Occipital lobe (tissue), 2 donors: ENCODE data around the gene MTMR4. TPM values are rescaled to one million over a fixed set of nuclear protein-coding genes. Genes with fewer than 3 reads are reported as not detected.

Source experiments
- DNase-seq: peaks from one replicate; lab custom pipeline; 2025; lab: John Stamatoyannopoulos, UW
- total RNA-seq: library from RNA; depleted of rRNA; stranded (reverse); fragments of >200 nt; gene quantifications from one replicate; pipeline ENCODE4 v1.2.3, GENCODE V29; 2014

The MTMR4 gene
- total RNA-seq, result 119 TPM

DNA sequence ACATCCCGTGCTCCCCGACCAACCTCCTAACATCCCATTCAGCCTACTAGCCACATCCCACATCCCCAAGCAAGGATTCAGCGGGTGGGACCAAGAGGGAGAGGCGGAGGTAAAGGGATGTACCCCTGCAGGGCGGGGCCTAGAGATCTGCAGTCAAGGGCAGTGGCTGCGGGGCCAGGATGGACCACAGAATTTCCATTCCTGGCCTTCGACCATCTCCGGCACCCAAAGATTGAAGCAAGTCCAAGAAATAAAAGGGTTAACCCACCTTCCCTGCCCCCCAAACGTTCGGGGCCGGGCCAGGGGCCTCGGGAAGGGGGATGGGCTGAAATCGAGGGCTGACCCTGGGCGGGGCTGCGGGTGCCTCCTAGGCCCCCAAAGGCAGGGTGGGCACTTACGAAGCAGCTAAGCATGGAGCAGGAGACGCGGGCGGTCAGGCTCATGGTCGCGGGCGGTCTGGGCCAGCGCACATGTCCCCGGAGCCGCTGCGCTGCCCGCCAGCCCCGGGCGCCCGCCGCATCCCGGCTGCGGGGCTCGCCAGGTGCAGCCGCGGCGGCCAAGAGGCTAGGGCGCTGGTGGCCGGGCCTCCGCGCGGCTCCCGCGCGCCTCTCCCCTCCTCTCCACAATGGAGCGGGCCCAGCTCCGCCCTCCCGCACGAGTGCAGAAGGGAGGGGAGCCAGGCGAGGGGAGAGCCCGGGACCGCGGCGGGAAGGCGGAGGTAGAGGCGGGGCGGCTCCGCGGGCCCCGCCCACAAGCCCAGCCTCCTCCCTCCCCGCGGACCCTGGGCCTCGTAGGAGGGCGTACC is at the start of gene MTMR4:
Gene MTMR4, minus strand, starts transcription at position 674 of the 805 bp plus-strand sequence. Its CDS starts 231 bp downstream, at position 443.
- DNase-seq, result peak; percentile 70

DNA sequence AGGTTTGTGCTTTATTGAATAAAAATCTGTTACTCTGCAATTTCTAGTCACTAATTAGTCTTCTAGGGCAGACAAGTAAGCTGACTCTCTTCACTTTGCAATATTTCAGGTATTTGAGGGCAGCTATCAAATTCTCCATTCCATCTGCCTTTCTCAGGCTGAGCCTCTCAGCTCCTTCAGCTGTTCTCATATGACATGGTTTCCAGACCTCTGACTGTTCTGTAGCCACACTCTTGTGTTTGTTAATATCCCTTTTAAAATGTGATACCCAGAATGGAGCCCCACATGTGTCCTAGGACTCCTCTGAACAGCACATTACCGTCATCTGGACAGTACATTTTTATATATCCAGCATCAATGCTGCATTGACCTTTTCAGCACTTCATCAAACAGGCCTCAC is 46.1 kb upstream of the MTMR4 start:
- DNase-seq, result no peak

DNA sequence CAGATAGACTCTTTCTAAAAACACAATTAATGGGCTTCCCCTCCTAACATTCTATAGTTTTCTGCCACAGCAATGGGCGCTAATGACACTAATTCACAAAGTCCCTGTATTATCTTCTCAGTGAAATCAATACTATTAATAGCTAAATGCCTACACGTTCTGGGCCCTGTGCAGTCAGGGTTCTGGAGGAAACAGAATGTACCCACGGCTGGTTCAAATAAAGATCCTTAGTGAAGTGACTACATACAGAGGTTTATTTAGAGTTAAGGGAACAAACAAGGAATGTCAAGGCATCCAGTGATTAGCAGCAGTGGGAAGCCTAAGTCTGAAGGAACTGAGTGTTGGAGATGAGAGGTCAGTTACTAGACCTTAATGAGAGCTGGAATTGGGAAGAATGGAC is 43.5 kb upstream of the MTMR4 start:
- DNase-seq, result no peak

DNA sequence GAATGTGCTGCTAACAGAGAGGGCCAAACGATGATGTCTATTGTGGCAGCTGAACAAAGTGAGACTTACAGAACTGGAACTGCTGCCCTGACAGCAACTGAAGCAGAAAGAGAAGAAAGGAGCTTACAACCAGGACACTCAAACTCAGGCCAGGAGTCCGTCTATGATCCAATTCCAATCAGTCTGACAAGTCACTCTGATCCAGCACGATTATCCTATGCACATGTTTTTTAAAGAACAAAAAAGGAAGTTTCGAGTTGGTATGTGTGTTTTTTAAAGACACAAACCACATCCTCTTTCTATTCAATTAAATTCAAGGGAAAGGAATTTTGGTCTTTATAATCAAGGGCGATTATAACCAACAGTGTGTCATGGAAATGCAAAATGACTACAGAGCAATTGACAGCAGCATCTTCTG is 42.4 kb upstream of the MTMR4 start:
- DNase-seq, result no peak

DNA sequence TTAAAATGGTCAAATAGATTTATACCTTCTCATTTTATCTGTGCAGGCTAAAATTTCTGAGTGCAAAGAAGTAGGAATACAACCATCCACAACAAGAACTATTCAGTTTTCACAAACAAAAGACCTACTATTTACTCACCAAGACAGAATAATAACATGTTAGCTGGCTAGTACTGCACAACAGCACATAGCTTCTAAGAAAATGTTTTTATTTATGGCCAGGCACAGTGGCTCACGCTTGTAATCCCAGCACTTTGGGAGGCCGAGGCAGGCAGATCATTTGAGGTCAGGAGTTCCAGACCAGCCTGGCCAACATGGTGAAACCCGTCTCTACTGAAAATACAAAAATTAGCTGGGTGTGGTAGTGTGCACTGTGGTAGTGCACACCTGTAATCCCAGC is 40.7 kb upstream of the MTMR4 start:
- DNase-seq, result peak; percentile 18

DNA sequence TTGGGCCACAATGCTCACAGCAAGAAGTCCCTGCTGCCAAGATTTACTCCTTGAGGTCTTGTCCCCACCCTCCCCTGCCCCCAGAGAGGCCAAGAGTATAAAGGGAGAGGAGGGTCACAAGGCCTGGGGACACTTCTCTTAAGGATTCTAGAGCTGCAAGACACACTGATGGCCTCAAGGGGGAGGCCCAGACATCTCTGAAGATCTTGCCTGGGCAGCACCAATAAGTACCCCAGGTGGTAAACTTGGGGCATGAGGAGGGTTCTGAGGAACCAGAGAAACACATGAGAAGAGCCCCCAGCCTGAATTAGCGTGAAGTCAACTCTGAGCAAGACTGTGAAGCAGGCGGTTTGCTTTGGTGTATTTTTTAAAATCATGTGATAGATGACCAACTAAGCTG is 26.8 kb upstream of the MTMR4 start:
- no peak for DNase-seq

DNA sequence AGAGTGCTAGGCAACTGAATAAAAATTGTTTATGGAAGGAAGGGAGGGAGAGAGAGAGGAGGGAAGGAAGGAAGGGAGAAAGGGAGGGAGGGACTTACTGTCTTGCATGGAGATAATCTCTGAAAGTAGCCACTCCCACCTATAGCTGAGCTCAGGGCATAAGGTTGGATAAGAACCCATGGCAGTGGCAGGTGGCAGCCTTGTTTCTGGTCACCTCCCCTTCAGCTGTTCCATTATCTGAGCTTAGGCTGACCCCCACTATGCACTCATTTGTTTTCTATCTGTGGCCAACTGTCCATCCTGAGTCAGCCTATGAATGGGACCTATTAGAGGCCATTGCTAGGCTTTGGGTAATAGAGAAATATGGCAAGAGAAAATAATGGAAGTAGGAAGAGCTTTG is 25.3 kb upstream of the MTMR4 start:
- DNase-seq, result no peak

DNA sequence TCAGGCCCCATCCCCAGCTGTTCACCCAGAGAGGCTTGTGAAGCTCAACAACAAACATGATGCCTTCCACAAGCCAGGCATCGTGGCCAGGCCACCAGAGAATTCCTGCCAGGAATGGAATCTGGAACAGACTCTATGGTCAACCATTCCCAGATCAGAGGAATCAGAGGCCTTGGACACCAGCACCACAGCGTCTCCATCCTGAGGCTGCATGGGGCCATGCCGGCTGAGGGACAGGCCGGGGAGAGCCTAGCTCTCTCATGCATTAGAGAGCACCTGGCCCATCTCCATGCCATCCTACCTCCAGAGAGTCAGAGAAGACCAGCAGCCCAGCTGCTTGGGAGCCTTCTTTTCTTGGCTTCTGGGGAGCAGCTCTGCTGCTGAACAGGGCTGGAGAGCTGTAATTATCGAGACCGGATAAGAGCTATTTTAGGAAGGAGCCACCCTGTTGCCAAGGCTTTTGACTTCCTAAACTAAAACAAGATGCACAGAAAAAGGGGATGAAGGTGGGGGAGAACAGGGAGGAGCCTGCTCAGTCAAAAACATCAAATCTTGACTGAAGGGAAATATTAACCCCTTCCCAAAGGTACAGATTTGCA is 24.5 kb upstream of the MTMR4 start:
- no peak for DNase-seq

DNA sequence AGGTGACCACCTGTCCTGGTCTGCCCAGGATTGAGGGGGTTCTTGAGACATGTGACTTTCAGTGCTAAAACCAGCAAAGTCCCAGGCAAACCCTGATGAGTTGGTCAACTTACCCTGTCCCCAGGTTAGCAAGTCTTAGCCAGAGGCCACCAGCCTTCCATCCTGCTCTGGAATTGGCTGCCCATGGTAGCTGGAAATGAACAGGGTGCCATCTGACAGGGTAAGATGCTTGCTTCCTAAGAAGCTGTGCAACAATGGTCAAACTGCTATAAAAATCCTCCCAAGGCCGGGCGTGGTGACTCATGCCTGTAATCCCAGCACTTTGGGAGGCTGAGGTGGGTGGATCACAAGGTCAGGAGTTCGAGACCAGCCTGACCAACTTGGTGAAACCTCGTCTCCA is 22.8 kb upstream of the MTMR4 start:
- DNase-seq, result no peak

DNA sequence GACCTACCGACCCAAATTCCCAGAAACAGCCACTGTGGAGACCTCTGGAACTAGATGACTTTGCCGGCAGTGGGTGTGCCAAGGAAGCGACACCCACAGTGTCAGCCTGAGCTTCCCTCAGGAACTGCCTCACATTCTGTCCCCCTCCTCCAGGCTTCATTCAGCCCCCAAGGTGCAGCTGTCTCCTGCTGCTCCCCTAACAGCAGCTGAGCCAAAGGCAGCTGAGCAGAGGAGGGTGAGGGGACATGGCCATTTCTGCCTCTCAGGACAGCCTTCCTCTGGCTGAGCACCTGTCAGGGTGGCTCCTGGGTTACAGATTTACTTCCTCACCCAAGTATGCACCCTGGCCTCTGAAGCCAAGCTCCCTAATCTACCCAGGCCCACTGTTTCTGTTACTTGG is 22.1 kb upstream of the MTMR4 start:
- no peak for DNase-seq

DNA sequence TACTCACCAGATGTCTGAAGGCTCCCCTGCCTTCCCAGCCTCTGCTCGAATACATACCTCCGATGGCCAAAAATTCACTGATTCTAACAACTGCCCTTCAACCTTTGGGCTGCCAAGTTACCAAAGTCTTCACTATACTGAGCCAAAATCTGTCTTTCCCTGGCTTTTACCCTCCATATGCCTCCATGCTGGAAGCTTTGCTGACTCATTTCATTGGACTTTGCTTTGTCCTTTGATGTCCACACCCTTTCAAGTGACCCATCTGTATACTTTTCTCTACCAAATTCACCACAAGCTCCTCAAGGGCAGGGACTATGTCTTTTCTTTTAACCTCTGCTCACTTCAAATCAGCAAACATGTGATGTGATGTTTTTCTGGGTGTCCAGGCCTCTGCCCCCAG is 21.0 kb upstream of the MTMR4 start:
- DNase-seq, result no peak

DNA sequence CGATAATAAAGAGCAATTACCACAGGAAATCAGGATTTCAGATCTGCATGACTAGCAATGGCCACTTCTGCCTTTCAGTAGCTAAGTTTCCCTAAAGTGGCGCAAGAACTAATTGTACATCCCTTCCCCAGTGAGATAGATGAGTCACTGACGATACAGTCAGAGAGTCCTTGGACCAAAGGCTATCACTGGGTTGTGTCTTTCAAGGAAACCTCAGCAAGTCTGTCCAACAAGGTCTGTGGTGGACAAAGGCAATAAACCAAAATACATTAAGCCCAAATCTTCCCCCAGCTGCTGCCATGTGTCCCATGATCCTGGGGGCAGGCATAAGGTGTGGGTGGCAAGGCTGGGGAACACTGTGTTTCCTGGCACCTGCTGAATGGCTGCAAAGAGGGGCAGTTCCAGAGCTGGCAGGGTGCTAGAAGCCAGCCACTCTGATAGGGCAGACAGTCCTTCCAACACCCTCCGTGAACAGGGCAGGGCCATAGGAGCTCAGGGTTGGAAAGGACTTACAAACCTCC is 20.5 kb upstream of the MTMR4 start:
- DNase-seq, result no peak

DNA sequence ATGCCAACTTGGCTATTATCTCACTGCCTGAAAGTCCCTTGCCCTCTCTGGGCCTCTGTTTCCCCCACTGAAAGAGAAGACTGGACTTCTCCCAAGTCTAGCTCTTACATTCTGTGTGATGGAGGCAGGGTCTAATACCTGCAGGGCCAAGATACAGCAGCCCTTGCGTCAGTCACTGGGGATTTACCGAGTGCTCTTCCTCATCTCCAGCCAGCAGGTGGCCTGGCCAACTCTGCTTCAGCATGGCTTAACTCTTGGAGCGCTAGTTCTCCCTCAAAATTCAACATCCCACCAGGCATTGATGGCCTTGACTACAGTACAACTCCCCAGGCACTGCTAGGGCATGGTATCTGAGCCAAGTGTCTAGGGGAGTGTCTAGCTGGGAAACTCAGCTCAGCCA is 19.9 kb upstream of the MTMR4 start:
- DNase-seq, result no peak

DNA sequence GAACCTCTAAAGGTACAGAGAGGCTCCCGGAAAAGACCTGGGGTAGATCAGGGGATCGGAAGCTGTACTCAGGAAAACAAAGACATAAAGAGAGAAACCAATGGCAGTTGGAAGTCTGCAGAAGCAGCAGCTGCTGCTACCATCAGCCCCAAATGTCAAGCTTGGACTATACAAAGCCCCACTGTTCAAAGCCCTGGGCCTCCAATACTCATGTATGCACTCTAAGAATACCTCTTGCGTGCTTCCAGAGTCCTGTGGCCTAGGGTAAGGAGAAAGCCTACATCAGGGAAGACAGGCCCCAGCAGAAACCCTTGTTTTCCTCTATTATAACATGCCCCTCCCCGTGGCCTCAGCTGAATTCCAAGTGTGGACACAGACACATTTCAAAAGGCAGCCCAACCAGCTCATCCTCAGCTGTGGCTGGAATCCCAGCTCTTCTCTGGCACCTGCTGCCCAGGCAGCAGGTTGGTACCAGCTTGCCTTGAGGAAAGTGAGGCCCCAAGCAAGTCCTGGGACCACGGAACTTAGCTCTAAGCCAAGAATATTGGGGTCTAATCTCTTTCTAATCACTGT is 19.3 kb upstream of the MTMR4 start:
- DNase-seq, result no peak

DNA sequence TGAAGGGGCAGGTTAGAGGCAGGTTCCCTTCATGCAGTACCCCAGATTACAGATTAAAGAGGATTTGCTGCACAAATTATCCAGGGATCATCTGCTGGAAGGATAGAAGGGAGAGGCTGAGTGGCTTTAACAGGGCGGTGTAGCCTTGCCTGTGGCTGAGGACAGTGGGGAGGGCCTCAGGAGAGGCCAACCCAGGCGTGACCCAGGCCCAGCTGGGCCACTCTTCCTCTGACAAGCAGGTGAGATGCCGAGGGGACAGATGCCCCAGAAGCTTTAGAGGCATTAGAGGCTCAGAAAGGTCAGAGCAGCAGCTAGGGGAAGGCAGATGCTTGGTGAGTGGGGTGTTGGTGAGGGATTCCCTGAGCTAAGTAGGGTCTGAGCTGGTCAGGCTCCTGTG is 18.1 kb upstream of the MTMR4 start:
- no peak for DNase-seq

DNA sequence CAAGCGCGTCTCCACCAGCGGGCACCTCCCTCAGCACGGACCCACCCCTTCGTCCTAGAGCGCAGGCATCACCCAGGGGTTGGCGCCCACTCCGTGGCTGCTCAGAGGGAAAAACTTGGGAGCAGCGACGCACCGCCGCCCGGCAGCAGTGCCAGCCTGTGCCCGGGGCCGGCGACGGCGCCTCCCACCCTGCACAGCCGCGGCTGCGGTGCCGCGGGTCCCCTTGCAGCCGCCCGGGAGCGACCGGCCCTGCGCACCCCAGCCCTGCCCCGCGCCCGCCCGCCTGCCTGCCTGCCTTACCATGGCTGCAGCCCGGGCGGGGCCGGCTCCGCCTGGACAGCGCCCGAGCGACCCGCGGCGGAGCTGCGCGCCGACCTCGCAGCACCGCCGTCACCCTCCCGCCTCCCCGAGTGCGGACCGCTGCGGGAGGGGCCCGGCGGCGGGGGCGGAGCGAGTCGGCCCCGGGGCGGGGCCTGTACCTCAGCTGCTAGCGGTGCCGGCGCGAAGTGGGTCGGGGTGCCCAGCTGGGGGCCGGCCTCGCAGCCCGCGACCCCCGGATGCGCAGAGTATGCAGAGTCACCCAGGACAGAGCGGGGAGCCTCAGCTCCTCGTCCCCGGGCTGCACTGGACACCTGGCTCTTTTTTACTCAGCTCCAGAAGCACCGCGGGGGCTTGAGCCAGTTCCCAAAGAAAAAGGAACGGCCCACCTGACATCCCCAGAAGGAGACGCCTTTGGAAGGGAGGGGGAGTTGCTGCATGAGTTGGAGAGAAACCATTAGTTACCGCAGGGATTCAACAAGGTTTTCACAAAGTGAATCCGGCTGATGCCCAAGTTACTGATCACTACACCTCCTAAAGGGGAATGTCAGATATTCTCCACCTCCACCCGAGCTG is 17.5 kb upstream of the MTMR4 start:
- DNase-seq, result peak; percentile 37

DNA sequence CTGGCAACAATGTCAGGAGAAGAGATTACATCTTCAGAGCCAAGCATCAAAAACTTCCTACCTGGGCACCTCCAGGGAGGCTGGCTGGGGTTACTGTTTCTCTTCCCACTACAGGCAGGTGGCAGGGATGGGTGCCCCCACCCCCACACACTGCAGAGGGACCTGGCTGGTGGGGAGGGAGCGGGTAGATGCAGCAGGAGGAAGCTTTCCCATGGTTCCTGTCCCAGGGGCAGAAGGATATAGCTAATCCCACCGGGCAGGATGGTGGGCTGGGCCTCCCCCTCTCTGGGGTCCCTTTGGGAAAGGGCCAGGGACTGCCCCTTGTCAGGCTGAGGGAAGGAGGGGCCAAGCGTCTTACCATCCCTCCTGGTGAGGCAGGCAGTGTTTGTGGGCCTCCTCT is 16.7 kb upstream of the MTMR4 start:
- DNase-seq, result no peak

DNA sequence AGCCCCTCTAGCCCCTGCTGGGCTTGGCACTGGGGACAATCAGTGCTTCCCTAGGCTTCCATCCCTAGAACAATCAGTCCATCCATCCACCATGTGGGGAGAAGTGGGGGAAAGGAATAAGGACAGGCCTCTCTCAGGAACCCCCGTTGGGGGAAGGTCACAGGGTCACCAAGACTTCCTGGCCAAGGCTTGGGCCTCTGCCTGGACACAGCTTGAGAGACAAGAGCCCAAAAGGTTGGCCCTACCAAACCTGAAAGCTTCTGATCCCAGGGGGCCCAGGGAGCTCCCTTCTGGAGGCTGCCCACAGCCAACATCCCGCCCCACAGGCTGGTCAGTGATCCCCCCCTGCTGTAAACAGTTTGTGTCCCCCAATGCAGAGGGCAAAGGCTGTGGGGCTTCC is 16.2 kb upstream of the MTMR4 start:
- no peak for DNase-seq

DNA sequence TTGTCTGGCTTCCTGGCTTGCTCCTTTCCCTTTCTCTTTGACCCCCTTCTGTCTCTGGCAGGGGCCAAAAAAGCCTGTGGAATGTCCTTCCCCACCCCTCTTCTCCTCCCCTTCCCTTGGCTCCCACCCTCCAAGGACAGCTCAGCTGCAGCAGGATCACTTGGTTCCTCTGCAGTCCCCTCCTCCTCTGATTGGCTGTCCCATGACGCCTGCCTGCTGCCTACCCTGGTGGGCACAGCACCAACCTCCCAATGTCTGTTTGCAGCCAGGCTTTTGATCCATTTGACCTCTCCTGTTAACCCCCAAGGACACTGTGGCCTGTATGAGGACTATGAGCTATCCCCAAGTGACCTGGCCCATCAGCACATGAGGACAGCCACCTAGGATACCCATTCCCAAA is 14.8 kb upstream of the MTMR4 start:
- DNase-seq, result peak; percentile 76

DNA sequence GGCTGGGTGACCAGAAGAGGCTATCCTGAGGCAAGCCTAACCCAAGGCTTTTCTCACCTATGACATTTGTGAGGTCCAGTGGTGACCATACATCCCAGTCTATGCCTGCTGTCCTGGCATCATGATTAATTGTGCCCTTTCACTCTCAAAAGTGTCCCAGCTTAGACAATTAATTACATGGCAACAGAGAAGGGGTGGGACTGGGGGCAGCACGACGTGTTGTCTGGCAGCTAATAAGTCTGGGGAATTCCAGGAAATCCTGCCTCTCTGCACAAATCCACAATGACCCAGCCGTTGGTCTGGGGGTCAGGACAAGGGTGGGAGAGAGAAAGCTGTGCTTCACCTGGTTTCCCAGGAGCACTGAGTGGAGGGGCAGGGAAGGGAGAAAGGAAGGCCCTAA is 14.0 kb upstream of the MTMR4 start:
- no peak for DNase-seq

DNA sequence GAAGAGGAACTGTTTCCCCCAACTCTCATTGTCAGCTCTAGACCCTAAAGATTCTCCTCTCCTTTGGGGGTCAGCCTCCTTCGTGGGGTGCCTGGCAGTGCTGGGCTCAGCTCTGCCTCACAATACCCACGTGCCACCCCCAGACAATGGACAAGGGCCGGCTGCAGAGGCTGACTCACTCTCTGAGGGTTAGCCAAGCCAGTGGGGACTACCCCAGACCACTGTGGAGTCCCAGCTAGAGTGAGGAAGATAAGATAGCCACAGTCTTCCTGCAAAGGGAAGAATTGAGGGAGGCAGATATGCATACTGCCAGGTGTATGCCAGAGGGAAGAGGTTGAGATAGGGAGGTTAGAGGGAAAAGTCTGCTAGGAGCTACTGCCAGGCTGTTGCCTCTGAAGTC is 13.5 kb upstream of the MTMR4 start:
- peak; percentile 82 for DNase-seq

DNA sequence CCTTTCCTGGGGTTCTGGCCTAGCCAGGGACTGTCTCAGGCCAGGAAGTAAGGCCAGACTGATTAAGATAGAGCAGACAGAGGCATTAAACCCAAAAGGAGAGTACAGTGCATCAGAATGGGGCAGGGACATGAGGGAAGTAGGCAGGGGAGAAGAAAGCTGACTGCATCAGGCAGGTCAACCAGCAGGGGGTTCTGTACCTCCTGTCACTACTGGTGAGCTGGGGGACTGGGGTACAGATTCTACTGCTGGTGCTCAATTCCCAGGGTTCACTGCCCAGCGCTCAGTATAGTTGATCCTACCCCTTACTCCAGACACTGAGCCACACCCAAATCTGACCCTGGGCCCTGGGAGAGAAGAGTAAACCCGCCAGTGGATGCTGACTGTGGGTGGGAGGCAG is 12.9 kb upstream of the MTMR4 start:
- no peak for DNase-seq
